SK-N-MC (cell line): ENCODE data around the gene NINJ2.

ENCODE experiments used
- FOXP2 ChIP-seq: optimal IDR thresholded peaks from 2 replicates; pipeline ENCODE3; 2011; ENCODE audit warnings: mild to moderate bottlenecking, moderate library complexity; ENCODE audit not compliant: insufficient read depth; ENCODE audit errors: extremely low read length, control extremely low read depth
- POLR2AphosphoS5 ChIP-seq: IDR thresholded peaks from 2 replicates; pipeline ENCODE4 v1.6.1; 2012; ENCODE audit warnings: mild to moderate bottlenecking, low read depth, low read length, borderline replicate concordance

DNA sequence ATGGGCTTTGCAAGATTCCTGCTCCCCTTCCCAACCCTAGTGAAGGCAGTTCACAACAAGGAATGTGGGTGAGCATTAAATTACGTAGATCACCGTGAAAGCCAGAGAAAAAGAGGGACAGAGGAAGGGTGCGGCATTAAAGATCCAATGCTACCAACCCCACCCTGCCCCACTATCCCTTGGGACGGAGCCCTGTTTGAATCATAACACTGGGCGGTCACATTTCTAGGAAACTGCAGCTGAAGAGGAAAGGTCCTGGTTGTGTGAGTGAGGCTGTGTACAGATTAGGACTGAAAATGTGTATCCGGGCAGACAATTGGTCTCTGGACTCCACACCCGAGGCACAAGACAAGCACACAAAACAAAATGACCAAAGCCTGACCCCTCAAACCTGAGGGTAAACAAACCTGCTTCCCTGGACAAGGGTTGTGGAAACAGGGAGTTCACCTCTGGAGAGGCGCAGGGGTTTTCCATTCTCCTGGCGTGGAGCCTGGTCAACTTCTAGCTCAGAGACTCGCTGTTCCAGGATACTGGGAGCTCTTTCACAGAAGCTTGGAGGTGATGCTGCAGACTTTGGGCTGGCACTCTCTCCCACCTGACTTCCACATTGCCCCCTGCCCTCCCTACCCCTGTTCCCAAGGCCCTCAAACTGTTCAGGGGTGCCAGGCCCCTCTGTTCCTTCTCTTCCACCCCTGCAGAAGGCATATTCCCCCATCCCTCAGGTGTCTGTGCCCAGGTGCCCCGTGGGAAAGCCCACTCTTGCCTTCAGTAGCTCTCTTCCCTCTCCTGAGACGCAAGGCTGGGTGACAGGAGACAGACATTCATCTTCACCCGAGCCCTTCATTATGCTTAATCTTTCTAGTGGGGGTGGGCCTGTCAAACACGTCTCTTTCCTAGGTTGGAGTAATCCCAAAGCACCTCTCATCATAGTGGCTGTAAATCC, 16.5 kb downstream of the NINJ2 start:
- no peak for TF ChIP-seq POLR2AphosphoS5
- TF ChIP-seq FOXP2, result no peak
